OCI-LY3 (cell line): ENCODE measurements around the gene CDH4.

Experiments
- CTCF ChIP-seq: fragments of 200-600, 300-600 bp; sonication (generic); IDR thresholded peaks from 2 replicates; pipeline ENCODE4 v1.5.1; 2014; ENCODE audit warnings: antibody characterized with exemption, low read length, low read depth
- EZH2phosphoT487 ChIP-seq: fragments of 200-600 bp; shearing (Covaris generic); IDR thresholded peaks from 2 replicates; pipeline ENCODE4 v1.6.1; 2018; ENCODE audit warnings: antibody characterized with exemption, mixed run types, low read depth

- TF ChIP-seq EZH2phosphoT487 (no peak), CTCF (no peak)
Observed at GRCh38 chr20:61839223-61839911, 587.3 kb downstream of the CDH4 start.
